Measurements from ENCODE around the gene POLD4. TPM values are rescaled to one million over a fixed set of nuclear protein-coding genes. Genes with fewer than 3 reads are reported as not detected.
A peak's percentile ranks its signal among the peaks of the same experiment; 100 is the strongest.

POLD4 gene
- total and polyA plus RNA-seq, 12 donors: 30.4 to 214 (median 43.5) TPM

- peak overlapping the region; percentile 56 to 82 (median 74) for H3K4me3 ChIP-seq
- 17 to 29% methylated on average over 15 to 16 of the region's 16 CpGs for WGBS, 2 donors
- intact Hi-C loops (cut with DNase I): loop anchor here in 1 of 10 donors (2.0 kb wide), 1 partner anchor 15 kb away; no protein-coding TSS in a partner anchor
- H3K27me3 ChIP-seq: peaks cover 0 to 5% (median 0%) of the 10 kb centered on the region in 7 donors
- H3K9me3 ChIP-seq: no peaks in the 10 kb centered on the region
- ATAC-seq (no peak), DNase-seq (no peak)
- no peaks in the 10 kb centered on the region for H3K36me3 ChIP-seq
- no peak for TF ChIP-seq CTCF (IDR thresholded peaks at IDR 0.05)
- H3K27ac ChIP-seq: peak overlapping the region in 9 of 10 donors; percentile 85 to 97 (median 91)
- H3K4me1 ChIP-seq: peaks cover 12 to 71% (median 39%) of the 10 kb centered on the region in 9 donors
Observed at GRCh38 chr11:67371911-67372320, 18.6 kb upstream of the POLD4 start.

- peaks cover 0 to 5% (median 0%) of the 10 kb centered on the region in 7 donors for H3K27me3 ChIP-seq
Observed at GRCh38 chr11:67371189-67371910, 18.0 kb upstream of the POLD4 start.

GRCh38 chr11:67370351-67371076 is 17.2 kb upstream of the POLD4 start:
- intact Hi-C loops (cut with DNase I): no loop called here
- peaks cover 0 to 5% (median 0%) of the 10 kb centered on the region in 9 donors for H3K36me3 ChIP-seq
- ATAC-seq (no peak), DNase-seq (no peak)
- no peak overlapping the region for H3K4me3 ChIP-seq
- no peaks in the 10 kb centered on the region for H3K9me3 ChIP-seq
- peak overlapping the region in 1 of 10 donors; percentile 16 for H3K27ac ChIP-seq
- no peak for TF ChIP-seq CTCF (IDR thresholded peaks at IDR 0.05)
- H3K4me1 ChIP-seq: peaks cover 20 to 83% (median 50%) of the 10 kb centered on the region in 9 donors
- peaks cover 0 to 3% (median 0%) of the 10 kb centered on the region in 7 donors for H3K27me3 ChIP-seq
- 58 to 69% methylated on average over 12 to 14 of the region's 14 CpGs for WGBS, 2 donors

More at GRCh38 chr11:67371189-67371910, 18.0 kb upstream of the POLD4 start:
- DNase-seq: no peak
- Histone ChIP-seq H3K4me3 (peak overlapping the region in 6 of 10 donors; percentile 67 to 82 (median 76)), H3K9me3 (no peaks in the 10 kb centered on the region), H3K27ac (peak overlapping the region in 4 of 10 donors; percentile 30 to 97 (median 93)), H3K36me3 (no peaks in the 10 kb centered on the region), H3K4me1 (peaks cover 18 to 77% (median 43%) of the 10 kb centered on the region in 9 donors)
- intact Hi-C loops (cut with DNase I): no loop called here
- 56% methylated on average over 8 of the region's 8 CpGs for WGBS, 2 donors
- ATAC-seq: peak in 5 of 8 donors; percentile 4 to 31 (median 20)
- TF ChIP-seq CTCF (IDR thresholded peaks at IDR 0.05): peak in 8 of 9 donors; percentile 15 to 50 (median 42)

GRCh38 chr11:67369801-67370284 is 16.5 kb upstream of the POLD4 start:
- 65 to 76% methylated on average over 12 of the region's 12 CpGs for WGBS, 2 donors
- H3K27me3 ChIP-seq: peaks cover 0 to 3% (median 0%) of the 10 kb centered on the region in 7 donors
- TF ChIP-seq CTCF (IDR thresholded peaks at IDR 0.05): no peak
- no peaks in the 10 kb centered on the region for H3K9me3 ChIP-seq
- peaks cover 20 to 80% (median 50%) of the 10 kb centered on the region in 9 donors for H3K4me1 ChIP-seq
- no peak overlapping the region for H3K27ac ChIP-seq
- peaks cover 0 to 11% (median 0%) of the 10 kb centered on the region in 9 donors for H3K36me3 ChIP-seq
- ATAC-seq: no peak
- no peak overlapping the region for H3K4me3 ChIP-seq
- intact Hi-C loops (cut with DNase I): no loop called here
- DNase-seq: no peak
